HG02973 (cell line): ENCODE measurements around the gene PLIN4.
"Not testable (repeated sequence)": the region's sequence is repeated elsewhere in the genome, so short reads cannot be mapped to it uniquely, and the experiment has no call there.

Experiments
- ATAC-seq: cut with Tn5 transposase; IDR thresholded peaks from one replicate; pipeline ENCODE4 v1.9.1; 2021; ENCODE audit warnings: moderate library complexity; ENCODE audit not compliant: unreplicated experiment

PLIN4 gene

GRCh38 chr19:4547303-4548237, 29.3 kb upstream of the PLIN4 start:
- no peak for ATAC-seq

DNA sequence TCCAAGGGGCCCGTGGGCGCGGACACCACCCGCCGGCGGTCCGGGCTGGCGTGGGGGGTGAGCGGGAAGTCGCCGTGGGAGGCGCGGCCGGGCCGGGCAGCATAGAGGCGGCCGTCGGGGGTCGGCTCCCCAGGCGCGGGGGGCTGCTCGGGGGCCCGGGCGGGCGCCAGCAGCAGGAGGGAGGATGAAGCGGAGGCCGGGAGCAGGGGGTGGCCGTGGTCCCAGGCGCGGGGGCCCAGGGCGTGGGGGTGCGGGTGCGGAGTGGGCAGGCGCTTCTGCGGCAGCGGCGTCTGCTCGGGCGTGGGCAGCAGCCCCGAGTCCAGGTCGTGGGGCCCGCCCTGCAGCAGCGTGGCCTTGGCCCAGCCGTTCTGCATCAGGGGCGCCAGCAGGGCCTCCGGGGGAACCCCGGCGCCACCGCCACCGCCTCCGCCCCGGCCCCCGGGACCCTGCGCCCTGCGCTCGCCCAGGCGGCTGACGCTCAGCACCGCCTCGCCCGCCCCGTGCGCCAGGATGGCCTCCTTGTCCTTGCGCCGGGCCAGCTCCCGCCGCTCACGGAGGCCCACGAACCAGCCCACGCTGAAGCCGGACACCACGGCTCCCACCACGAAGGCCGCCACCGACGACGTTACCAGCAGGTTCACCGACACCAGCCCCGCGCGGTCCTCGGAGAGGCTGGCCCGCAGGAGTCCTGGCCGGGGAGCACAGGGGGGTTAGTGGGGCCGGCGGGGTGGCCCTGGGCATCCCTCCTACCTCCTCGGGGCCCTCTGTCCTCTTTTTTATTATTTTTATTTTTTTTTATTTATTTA, 25.8 kb upstream of the PLIN4 start:
- no peak for ATAC-seq

DNA sequence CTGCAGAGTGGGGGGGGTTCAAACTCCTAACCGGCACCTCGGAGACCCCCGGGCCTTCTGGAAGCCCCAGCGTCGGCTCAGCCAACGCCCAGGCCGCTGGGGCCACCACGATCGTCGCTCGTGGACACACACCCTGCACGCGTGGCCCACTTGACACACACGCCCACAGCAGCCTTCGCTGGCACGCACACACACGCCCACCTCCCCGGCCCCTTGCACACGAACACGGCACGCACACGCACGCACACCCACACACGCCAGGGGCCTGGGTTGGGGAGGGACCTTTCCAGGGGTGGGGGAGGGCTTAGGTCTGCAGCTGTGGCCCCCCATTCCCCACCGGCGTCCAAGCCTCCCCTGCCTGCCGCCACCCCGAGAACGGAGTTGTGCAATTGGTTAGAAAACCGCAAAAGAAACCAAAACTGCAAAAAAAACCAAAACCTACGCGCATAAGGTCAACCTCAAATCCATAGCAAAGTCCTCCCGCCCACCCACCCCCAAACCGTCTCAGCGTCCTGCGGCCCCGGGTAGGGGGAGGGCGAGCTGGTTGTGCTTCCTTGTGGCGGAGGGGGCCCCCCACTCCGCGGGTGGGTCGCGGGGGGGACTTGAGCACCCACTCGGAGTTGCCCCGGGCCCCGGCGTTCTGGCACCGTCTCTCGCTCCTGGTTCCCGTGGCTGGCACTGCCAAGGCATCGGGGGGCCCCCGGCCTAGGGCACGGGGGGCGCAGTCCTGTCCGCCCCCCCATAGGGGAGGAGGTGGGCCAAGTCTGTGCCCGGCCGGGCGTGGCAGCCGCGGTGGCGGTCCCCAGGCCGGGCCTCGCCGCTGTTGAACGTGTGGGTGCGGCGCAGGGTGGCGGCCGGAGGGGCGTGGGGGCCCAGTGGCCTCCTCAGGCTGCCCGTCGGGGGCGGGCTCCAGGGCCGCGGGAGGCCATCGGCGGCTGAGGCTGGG, 24.9 kb upstream of the PLIN4 start:
- no peak for ATAC-seq

DNA sequence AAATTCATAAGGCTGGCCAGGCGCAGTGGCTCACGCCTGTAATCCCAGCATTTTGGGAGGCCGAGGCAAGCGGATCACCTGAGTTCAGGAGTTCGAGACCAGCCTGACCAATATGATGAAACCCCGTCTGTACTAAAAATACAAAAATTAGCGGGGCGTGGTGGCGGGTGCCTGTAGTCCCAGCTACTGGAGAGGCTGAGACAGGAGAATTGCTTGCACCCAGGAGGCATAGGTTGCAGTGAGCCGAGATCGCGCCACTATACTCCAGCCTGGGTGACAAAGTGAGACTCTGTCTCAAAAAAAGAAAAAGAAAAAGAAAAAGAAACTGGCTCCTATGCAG, 23.5 kb upstream of the PLIN4 start:
- not testable (repeated sequence) for ATAC-seq

DNA sequence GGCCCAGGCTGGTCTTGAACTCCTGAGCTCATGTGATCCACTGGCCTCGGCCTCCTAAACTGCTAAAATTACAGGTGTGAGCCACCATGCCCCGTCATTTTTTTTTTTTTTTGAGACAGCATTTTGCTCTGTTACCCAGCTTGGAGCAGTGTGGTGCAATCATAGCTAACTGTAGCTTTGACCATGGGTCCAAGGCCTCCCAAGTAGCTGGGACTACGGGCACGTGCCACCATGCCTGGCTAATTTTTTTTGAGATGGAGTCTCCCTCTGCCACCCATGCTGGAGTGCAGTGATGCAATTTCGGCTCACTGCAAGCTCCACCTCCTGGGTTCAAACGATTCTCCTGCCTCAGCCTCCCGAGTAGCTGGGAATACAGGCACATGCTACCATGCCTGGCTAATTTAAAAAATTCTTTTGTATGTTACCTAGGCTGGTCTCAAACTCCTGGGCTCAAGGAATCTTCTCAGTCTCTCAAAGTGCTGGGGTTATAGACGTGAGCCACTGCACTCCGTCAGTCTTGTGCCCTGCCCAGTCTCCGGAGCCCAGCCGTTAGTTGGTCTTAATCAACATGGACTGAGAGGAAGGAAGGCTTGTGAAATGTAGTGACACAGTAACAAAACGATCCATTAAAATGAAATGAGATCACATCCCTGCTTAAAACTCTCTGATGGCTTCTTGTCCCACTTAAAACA, 23.0 kb upstream of the PLIN4 start:
- no peak for ATAC-seq

GRCh38 chr19:4539693-4540581, 21.7 kb upstream of the PLIN4 start, which contains the start of gene LRG1:
Gene LRG1 (minus strand): TSS chr19:4540036. CDS start chr19:4540013, 23 bp downstream.
- no peak for ATAC-seq

- ATAC-seq = no peak
Observed at GRCh38 chr19:4539169-4539692, 20.9 kb upstream of the PLIN4 start.

GRCh38 chr19:4538601-4538954, 20.3 kb upstream of the PLIN4 start:
- ATAC-seq = no peak

GRCh38 chr19:4537953-4538600, 19.8 kb upstream of the PLIN4 start:
- ATAC-seq = no peak

DNA sequence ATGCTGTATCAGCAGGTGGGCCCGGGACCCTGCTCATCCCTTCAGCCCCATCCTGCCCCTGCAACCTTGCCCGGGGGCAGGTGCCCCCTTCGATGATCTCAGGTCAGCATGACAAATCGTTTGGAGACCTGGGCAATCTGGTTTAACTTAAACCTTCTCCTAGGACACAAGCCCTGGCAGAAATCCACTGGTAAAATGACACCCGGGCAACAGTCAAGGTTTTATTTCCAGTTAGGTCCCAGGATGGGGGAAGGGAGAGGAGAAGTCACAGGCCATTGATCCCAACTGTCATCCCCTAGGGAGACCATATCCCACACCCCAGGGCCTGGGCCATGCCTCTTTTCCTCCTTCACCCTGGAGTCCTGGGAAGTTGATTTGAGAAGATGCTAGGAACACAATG, 18.5 kb upstream of the PLIN4 start:
- no peak for ATAC-seq

GRCh38 chr19:4534836-4535658, 16.8 kb upstream of the PLIN4 start, which contains the start of gene PLIN5:
Gene PLIN5 (minus strand): TSS chr19:4535224. CDS start chr19:4534074, 1,150 bp downstream.
- no peak for ATAC-seq

DNA sequence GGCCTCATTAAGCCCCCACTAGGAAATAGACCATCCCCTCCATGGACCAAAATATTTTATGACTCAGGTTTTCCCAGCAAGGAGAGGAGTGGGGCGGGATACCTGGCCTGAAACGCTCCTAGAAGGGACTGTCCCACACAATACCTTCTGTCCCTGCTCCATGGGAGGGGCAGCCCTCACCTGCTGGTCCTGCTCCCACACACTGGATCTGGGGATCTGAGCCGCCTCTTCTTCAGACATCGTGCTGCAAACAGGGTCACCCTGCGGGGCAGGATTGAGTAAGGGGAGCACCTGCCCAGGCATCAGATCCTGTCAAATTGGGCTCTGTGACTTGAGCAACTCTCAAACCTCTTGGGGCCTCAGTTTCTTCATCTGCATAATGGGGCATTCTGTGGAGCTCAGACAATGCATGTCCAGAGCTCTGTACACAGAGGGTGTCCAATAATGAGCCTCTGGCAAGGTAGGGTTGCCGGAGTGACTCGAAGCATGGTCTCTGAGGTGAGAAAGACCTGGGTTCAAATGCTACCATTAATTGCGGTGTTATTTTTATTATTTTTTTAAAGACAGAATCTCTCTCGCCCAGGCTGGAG, 15.6 kb upstream of the PLIN4 start:
- no peak for ATAC-seq

- no peak for ATAC-seq
Observed at GRCh38 chr19:4533334-4533733, 15.0 kb upstream of the PLIN4 start.

- ATAC-seq = no peak
Observed at GRCh38 chr19:4531562-4532165, 13.4 kb upstream of the PLIN4 start.

GRCh38 chr19:4529924-4530522, 11.7 kb upstream of the PLIN4 start:
- ATAC-seq = no peak

DNA sequence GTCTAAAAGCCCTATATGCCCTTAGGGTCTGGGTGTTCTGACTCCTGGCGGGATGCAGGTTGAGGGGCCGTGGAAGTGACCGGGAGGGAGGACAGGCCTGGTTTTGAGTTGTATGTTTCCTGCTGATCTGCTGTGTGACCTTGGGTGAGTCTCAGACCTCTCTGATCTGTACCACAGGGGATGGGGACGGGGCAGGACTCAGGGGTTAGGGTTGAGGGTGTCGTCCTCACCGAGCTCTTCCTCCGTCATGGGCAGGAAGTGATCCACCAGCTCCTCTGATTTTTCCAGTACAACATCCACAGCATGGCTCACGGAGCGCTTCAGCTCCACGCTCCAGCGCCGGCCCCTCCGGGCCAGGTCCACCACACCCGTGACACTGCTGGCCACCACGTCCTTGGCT, 10.6 kb upstream of the PLIN4 start:
- ATAC-seq = no peak
